ENCODE results near the gene NECTIN3. TPM values are rescaled to one million over a fixed set of nuclear protein-coding genes. Genes with fewer than 3 reads are reported as not detected.

Gene NECTIN3
- polyA plus RNA-seq, 3 donors, result not detected

- Histone ChIP-seq H3K9ac (ENCODE audit: insufficient read depth, low read length, poor library complexity, severe bottlenecking) (no peak overlapping the region), H3K4me1 (ENCODE audit: control insufficient read depth in 1 of 2, insufficient read depth in 2 of 2, low read length in 2 of 2) (no peaks in the 10 kb centered on the region), H3K9me3 (replicated peaks in 1 of 2; ENCODE audit: control insufficient read depth in 1 of 2, insufficient read depth in 1 of 2, low read length in 2 of 2) (no peaks in the 10 kb centered on the region), H4K20me1 (ENCODE audit: insufficient read depth, low read length) (no peaks in the 10 kb centered on the region), H3K4me2 (replicated peaks; ENCODE audit: extremely low read depth, low read length, poor library complexity, severe bottlenecking) (no peak overlapping the region), H3K27ac (ENCODE audit: low read depth in 1 of 2, low read length in 2 of 2) (no peak overlapping the region), H3K79me2 (ENCODE audit: insufficient read depth, low read length) (no peaks in the 10 kb centered on the region), H2AFZ (ENCODE audit: insufficient read depth, low read depth, low read length, poor library complexity, severe bottlenecking) (no peak overlapping the region), H3K4me3 (replicated peaks in 1 of 3; ENCODE audit: low read depth in 2 of 3, low read length in 3 of 3) (no peak overlapping the region), H3K36me3 (replicated peaks in 1 of 2; ENCODE audit: control insufficient read depth in 1 of 2, insufficient read depth in 2 of 2, low read length in 2 of 2) (no peaks in the 10 kb centered on the region), H3K27me3 (ENCODE audit: control insufficient read depth in 2 of 2, insufficient read depth in 2 of 2, low read length in 2 of 2) (peaks cover 0 to 3% of the 10 kb centered on the region in 2 donors)
- no peak for DNase-seq
- Mint-ChIP-seq H3K36me3 (no peaks in the 10 kb centered on the region), H3K27me3 (ENCODE audit: low read depth in 3 of 3) (peaks cover 3 to 7% (median 4%) of the 10 kb centered on the region in 3 donors), H3K4me1 (peaks cover 4% of the 10 kb centered on the region), H3K27ac (no peak overlapping the region), H3K9me3 (peaks cover 0 to 1% (median 0%) of the 10 kb centered on the region in 7 donors), H3K4me3 (no peak overlapping the region)
- TF ChIP-seq CTCF (IDR thresholded peaks at IDR 0.05), result no peak
- intact Hi-C loops (cut with micrococcal nuclease), result no loop called here
- no CpG with 5 or more reads among the region's 1 CpG for WGBS (ENCODE audit: insufficient coverage)
Observed at GRCh38 chr3:111047812-111048435, 23.7 kb upstream of the NECTIN3 start.

GRCh38 chr3:111051354-111051753 lies 20.3 kb upstream of the NECTIN3 start:
- no peak overlapping the region for H3K4me3 ChIP-seq (replicated peaks in 1 of 3; ENCODE audit: low read depth in 2 of 3, low read length in 3 of 3)
- no peak overlapping the region for H2AFZ ChIP-seq (ENCODE audit: insufficient read depth, low read depth, low read length, poor library complexity, severe bottlenecking)
- Mint-ChIP-seq H3K4me3 (peak overlapping the region in 1 of 2 donors; percentile 36), H3K9me3 (peaks cover 0 to 11% (median 8%) of the 10 kb centered on the region in 7 donors), H3K27me3 (ENCODE audit: low read depth in 3 of 3) (peaks cover 3 to 12% (median 11%) of the 10 kb centered on the region in 3 donors), H3K27ac (no peak overlapping the region), H3K4me1 (peaks cover 4% of the 10 kb centered on the region), H3K36me3 (no peaks in the 10 kb centered on the region)
- no peaks in the 10 kb centered on the region for H4K20me1 ChIP-seq (ENCODE audit: insufficient read depth, low read length)
- H3K79me2 ChIP-seq (ENCODE audit: insufficient read depth, low read length), result no peaks in the 10 kb centered on the region
- H3K4me2 ChIP-seq (replicated peaks; ENCODE audit: extremely low read depth, low read length, poor library complexity, severe bottlenecking), result no peak overlapping the region
- no peaks in the 10 kb centered on the region for H3K4me1 ChIP-seq (ENCODE audit: control insufficient read depth in 1 of 2, insufficient read depth in 2 of 2, low read length in 2 of 2)
- H3K36me3 ChIP-seq (replicated peaks in 1 of 2; ENCODE audit: control insufficient read depth in 1 of 2, insufficient read depth in 2 of 2, low read length in 2 of 2), result no peaks in the 10 kb centered on the region
- H3K9ac ChIP-seq (ENCODE audit: insufficient read depth, low read length, poor library complexity, severe bottlenecking), result no peak overlapping the region
- H3K27ac ChIP-seq (ENCODE audit: low read depth in 1 of 2, low read length in 2 of 2), result no peak overlapping the region
- TF ChIP-seq CTCF (IDR thresholded peaks at IDR 0.05), result no peak
- H3K27me3 ChIP-seq (ENCODE audit: control insufficient read depth in 2 of 2, insufficient read depth in 2 of 2, low read length in 2 of 2), result peaks cover 2 to 3% of the 10 kb centered on the region in 2 donors
- intact Hi-C loops (cut with micrococcal nuclease), result no loop called here
- DNase-seq, result no peak
- H3K9me3 ChIP-seq (replicated peaks in 1 of 2; ENCODE audit: control insufficient read depth in 1 of 2, insufficient read depth in 1 of 2, low read length in 2 of 2), result peaks cover 0 to 4% of the 10 kb centered on the region in 2 donors

All from CD14-positive monocyte (primary cell).